Activated effector memory CD4-positive, alpha-beta T cell treated with anti-CD3 and anti-CD28 coated beads, Interleukin-2, amount 50 U/mL, for 16 hours (primary cell): Measurements from ENCODE around the gene ADCY4.

Experiments
- DNase-seq: peaks from one replicate; pipeline ENCODE4 v3.0.0-alpha.2; 2020

Gene ADCY4

DNA sequence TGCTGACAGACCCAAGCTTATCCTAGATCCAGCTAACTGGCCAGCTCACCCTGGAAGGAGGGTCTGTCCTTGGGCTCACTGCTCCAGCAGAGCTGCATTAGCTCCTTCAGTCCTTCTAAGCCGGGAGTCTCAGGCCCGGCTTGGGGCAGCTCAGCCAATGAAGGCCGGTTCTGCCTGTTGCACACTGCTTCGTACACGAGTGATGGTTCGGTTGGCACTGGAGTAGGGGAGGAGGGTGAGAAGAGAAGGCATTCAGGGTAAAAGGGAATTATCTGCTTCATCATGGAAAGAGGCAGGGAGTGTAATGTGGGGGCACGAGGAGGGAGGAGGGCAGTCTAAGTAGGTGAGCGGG is 2.9 kb upstream of the ADCY4 start:
- DNase-seq: no peak

DNA sequence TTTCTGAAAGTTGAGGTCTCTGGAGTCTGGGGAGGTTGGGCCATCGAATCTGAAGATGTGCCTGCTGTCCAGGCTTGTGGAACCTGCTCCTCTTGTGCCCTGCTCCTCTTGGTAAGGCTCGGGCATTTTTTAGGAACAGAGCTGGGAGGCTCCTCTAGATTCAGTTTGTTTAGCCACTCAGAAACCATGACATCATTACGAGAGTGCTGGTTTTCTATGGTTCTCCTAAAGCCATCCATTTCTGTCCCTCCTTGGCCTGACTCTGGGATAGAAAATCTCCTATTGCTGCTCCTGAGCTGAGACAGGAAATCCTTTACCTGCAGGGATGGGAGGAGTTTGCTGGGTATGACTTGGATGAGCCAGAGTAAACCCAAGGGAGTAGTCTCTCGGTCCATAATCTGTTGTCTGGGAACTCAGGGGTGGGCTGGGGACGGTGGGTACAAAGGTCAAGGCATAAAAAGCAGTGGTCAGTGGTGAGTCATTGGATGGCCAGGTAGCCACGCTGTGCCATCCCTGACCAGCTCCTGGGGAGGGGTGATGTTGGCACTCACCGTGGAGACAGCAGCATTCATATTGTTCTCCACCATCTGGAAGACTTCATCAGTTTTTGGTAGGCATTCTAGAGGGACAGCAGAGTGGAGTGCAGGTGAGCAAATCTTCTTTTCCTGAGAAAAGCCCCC is 2.4 kb upstream of the ADCY4 start:
- DNase-seq: no peak

DNA sequence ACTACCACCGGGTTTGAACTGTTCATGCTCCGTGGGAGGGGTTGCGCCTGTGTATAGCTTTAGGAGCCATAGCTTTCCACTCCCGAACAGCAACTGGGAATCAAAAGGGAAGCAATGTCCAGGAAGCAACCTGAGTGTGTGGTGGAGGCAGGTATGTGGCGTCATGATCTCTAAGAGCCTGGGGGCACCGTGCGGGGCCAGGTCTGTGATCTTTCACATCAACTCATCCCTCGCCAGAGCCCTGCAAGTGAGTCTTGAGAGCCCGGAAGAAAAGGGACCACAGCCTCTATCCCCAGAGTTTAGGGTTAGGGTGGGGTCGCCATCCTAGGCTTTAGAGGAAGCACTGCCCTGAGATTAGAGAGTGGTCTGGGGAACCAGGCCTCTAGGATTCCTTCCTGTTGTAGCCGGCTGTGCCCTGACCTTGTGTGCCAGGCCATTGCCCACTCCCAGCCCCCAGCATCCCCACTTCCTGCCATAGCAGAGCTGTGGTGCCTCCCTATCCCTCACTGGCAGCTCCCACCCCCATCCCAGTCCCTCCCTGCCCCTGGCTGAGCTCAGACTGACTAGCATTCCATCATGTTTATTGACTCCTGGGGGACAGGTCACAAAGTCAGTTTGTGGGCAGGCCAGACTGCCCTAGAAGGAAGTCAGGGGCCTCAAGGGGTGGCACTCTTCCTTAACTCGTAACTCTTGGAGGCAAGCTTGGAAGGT is 745 bp upstream of the ADCY4 start:
- no peak for DNase-seq

DNA sequence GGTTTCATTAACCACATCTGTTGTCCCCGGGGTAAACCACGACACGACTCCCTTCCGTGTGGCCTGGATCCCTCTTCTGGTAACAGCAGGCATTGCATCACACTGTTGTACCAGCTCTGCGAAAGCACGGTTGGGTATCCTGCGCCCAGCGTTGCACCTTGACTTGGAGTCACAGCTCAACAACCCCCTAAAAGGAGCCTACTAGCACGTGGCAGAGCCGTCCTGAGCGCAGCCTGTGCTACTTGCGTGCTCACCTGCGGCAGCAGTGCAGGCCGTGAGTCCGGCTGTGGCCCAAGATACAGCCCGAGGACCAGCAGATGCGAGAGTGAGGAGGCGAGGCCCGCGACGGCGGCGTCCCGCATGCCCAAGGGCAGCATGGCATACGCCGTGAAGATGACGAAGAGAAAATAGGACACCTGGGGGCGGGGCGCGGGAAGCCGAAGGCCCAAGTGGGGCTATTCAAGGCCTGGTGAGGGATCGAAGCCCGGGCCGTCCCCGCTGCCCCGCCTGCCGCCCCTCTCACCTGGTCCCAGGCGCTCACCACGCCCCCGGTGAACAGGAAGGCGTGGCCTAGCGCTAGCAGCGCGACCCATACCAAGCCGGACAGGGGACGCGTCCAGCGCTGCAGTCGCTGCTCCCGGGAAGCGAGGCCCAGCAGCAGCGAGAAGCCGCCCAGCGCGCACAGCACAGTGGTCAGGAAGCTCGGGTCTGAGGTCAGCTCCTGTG is 2.4 kb downstream of the ADCY4 start:
- DNase-seq: peak; percentile 92

DNA sequence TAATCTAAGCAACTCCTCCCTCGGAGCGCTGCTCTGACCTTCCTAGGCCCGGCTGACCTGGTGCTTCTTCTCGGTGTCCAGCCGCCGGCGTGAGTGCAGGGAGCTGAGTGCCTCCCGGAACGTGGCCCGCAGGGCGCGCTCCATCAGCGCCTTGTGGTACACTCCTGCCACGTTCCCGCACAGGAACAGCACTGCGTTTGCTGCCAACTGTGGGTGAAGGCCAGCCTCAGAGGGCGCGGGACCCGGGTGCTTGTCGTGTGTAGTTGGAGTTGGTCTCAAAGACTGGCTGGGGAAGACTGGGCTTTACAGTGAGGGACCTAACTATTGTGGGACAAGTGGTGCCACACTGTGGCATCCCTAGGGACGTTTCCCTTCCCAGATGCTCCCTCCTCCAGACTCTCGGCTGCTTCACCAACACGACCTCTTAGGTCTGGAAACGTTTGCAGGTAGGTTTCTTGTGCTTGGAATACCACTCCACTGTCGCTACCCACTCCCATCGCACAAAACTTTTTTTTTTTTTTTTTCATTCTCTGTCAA is 3.1 kb downstream of the ADCY4 start:
- DNase-seq: no peak

DNA sequence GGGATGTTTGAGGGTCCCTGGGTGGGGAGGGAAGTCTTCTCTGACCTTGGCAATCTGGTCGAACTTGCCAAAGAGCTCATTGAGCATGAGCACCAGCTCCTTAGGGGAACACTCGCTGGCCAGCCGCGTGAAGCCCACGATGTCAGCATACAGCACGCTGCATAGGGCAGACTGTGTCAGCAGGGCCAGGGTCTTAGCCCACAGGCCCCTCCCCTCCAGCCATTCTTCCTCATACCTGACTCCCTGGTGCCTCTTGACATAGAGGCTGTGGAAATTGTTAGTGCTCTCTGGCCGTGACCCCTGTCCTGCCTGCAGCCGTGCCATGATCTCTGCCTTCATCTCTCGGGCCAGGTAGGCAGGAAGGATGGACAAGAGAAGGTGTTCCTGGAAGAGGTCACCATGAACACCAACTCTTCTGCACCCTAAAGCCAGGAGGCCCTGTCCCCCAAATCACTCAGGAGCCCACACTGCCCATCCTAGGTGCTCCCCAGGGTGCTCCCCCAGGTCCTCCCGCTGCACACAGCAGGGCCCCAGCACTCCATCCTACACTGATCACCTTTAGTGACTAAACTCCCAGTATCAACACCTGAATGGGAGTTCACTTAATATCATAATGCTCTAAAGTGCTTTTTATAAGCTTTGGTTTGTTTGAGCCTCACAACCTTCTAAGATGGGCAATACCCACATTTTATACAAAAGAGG is 3.7 kb downstream of the ADCY4 start:
- no peak for DNase-seq

DNA sequence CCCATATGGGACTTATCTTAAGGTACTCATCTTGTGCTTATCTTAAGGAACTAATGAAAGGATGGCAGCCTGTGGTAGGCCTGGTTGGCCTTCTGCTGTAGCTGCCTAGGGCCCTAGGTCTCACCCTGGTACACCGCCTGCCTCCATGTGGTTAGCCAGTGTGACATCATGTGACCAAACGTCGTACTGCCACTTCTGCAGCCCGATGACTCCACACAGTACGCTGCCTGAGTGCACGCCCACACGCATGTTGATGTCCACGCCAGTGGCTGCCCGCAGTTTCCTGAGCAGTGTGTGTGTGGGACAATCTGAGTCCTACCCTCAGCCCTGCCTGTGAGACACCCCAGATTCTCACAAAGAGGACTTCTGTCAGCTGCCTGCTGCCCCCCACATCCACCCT is 5.1 kb downstream of the ADCY4 start:
- peak; percentile 80 for DNase-seq

DNA sequence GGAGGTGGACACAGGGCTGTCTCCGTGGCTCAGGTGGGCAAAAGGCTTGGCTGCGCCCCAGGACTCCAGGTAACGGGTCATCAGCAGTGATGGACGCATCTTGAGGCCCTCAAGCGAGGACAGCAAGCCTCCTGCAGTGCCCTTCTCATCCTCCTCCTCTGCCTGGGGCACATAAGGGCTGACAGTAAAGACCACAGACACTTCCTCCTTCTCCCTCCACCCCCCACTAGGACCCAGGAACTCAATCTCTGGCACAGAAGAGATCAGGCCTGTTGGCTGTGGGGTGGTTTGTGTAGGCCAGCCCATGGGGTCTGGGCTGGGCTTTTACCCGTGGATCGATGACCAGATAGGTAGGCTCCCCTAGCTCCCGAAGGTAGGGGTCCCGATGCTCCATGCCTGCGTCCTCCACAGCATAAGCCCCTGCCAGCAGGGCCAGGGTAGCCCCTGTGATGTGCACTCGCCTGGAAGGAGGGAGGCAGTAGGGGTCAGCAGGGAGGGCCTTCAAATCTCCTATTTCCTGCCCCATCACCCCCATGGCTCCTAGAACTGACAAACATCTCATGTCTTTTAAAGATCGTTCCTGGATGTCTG is 5.7 kb downstream of the ADCY4 start:
- DNase-seq: no peak

DNA sequence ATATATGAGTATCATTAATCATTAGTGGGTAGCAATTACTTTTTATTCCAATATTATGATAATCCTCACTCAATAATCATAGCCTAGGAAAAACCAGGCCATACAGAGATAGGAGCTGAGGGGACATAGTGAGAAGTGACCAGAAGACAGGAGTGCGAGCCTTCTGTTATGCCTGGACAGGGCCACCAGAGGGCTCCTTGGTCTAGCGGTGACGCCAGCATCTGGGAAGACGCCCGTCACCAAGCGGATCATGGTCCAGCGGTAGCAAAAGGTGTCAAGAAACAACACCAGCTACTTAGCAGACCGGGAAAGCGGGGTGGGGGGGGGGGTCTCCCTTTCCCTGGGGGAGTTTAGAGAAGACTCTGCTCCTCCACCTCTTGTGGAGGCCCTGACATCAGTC is 7.0 kb downstream of the ADCY4 start:
- DNase-seq: peak; percentile 69

DNA sequence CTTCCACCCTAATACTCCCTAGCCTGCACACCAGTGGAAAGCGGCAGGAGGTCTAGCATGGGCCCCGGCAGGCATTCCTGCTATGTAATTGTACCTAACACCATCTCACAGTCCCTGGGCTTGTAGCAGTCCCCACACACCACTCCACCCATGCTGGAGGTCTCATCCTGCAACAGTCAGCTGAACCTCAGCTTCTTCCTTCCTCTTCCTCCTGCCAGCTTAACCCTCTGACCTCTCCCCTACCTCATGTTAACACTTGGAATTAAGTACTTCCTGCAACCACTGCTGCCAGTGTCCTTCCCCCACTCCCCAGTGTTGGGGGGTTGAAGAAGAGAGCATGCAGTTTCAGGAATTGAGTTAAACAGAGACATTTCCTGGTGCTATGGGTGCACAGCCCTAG is 7.6 kb downstream of the ADCY4 start:
- no peak for DNase-seq

DNA sequence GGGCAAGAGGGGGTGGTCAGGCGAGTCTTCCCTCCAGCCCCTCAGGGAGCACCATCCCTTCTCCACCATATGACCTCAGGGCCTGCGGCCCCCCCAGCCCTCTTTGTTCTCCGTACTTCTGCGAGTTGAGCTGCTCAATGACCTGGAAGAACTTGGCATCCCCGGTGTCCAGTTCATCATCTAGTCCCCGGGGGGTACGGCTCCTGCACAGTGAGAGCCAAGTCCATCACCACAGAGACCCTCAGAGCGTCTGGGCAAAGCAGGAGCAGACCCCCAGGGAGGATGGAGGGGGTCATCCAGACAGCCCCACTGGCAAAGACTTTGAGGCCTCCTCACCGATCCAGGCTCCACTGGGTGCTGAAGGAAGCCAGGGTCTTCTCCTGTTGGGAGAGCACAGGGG is 8.9 kb downstream of the ADCY4 start:
- no peak for DNase-seq

DNA sequence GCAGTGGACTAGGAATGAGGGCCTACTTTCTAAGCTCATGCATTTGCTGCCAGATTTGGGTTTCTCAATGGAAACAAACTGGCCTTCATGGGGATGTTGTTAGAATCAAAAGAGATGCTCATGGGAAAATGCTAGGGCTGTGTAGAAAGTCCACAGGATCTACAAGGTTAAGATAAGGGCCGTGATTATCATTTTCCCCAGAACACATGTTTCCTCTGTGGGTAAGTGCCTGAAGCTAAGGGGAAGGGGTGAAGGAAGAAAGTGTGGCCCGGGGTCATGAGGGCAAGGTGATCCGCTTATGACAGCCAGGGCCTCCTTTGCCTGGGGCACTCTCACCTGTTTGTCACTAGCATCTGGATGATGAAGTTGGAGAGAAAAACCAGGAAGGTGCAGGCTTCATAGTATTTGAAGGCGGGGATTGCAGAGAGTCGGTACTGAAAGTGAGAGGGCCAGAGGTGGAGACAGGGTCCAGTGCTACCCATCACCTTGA is 9.8 kb downstream of the ADCY4 start:
- no peak for DNase-seq

DNA sequence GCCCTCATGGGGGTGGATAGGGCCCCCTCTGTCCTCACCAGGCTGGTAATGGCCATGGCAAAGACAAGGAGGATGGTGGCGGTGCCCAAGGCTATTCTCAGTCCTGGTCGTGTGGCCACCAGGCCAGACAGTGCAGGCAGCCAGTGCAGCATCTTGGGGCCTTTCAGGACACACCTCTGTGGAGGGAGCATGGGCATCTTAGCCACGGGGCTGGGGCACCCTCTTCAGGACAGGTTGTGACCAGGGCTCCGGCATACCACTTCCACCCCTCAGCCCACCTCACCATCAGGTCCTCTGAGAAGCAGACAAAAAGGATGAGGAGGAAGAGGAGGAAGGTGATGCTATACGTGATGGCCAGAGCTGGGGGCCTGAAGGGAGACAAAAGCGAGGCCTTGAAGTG is 10.8 kb downstream of the ADCY4 start:
- no peak for DNase-seq

DNA sequence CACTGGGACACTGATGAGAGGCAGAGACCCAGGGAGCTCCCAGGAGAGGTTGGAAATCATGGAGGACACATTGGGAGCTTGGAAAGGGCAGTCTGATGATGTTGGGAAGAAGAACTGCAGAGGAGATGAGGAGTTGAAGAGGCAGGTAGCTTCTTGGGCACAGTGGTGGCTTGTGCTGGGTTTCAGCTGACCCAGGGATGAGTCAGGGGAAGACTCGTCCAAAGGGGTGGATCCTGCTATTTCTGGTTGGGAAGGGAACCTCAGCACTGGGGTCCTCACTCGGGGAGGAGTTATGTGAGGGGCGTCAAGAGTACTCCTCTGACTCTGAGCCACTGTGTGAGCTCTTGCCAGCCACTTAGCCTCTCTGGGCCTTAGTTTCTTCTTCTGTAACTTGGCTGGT is 11.5 kb downstream of the ADCY4 start:
- no peak for DNase-seq

DNA sequence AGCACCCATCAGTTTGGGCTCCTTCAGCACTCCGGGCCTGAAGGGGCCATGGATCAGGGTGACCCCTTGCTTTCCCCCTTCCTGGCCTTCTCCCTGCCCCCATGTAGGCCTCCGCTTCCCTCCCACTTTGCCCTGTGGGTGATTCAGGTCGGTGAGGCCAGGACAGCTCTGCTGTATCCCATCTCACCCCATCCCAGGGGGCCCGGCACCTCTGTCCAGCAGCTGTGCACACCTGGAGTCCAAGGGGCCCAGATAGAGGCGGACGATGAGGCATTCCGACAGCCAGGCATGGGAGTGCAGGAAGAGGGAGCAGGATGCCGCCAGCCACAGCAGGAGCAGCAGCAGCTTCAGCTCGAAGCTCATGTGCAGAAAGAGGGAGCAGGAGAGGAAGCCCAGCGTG is 12.2 kb downstream of the ADCY4 start:
- no peak for DNase-seq

DNA sequence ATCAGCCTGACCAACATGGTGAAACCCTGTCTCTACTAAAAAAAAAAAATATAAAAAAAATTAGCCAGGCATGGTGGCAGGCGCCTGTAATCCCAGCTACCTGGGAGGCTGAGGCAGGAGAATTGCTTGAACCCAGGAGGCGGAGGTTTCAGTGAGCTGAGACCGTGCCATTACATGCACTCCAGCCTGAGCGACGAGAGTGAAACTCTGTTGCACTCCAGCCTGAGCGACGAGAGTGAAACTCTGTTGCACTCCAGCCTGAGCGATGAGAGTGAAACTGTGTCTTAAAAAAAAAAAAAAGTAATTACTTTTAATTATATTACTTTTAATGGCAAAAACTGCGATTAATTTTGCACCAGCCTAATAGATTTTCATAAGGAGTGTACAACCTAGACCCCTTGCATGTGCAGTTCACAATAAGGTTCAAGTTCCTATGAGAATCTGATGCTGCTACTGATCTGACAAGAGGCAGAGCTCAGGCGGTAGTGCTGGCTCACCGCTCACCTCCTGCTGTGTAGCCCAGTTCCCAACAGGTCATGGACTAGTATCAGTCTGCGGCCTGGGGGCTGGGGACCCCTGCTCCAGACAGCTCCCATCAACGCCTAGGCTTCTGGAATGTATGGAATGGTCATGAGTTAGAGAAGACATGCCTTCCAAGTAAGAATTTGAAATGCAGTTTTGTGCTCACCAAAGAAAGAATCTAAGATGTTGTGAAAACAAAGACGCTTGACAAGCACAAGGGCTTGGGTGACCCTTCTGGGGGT is 13.5 kb downstream of the ADCY4 start:
- DNase-seq: no peak

DNA sequence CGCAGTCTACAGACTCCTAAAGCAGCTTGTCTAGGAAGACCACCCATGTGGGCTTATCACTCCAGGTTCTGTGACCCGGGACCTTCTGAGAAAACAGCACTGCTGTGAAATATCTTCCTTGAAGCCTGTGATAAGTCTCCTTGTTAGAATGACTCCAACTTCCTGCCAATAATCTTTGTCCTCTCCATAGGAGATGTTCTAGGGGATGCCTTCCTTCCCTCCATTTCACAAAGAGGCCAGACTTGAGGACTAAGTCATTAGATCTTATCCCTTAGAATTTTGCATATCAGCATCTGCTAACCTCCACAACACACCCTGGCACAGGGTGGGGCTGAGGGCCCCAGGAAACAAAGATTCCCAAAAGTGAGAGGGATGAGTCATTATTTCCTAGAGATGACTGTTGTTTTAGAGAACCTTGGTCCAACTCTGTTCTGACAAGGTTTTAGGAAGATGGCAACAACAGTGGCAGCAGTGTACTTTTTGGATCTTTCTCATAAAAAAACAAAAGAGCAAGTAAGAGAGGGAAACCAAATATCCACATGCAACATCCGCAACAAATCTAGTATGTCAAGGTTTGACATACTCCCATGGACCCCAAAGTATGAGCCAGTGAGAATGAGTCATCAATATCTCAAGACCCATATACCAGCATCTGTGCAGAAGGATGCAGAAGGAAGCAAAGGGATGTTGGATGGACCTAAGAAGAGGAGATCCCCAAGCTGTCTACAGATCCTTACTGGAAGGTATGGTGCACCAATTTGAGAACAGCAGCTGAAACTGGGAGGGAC is 17.5 kb downstream of the ADCY4 start:
- no peak for DNase-seq

DNA sequence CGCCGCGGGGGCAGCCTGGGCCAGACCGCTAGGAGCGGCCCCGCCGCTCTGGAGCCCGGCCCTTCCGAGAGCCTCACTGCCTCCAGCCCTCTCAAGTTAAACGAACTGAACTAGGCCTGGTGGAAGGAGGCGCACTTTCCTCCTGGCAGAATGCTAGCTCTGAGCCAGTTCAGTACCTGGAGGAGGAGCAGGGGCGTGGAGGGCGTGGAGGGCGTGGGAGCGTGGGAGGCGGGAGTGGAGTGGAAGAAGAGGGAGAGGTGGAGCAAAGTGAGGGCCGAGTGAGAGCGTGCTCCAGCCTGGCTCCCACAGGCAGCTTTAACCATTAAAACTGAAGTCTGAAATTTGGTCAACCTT is 18.3 kb downstream of the ADCY4 start:
- no peak for DNase-seq

DNA sequence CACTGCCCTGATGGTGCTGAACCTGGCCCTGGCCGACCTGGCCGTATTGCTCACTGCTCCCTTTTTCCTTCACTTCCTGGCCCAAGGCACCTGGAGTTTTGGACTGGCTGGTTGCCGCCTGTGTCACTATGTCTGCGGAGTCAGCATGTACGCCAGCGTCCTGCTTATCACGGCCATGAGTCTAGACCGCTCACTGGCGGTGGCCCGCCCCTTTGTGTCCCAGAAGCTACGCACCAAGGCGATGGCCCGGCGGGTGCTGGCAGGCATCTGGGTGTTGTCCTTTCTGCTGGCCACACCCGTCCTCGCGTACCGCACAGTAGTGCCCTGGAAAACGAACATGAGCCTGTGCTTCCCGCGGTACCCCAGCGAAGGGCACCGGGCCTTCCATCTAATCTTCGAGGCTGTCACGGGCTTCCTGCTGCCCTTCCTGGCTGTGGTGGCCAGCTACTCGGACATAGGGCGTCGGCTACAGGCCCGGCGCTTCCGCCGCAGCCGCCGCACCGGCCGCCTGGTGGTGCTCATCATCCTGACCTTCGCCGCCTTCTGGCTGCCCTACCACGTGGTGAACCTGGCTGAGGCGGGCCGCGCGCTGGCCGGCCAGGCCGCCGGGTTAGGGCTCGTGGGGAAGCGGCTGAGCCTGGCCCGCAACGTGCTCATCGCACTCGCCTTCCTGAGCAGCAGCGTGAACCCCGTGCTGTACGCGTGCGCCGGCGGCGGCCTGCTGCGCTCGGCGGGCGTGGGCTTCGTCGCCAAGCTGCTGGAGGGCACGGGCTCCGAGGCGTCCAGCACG is 18.9 kb downstream of the ADCY4 start:
- no peak for DNase-seq

DNA sequence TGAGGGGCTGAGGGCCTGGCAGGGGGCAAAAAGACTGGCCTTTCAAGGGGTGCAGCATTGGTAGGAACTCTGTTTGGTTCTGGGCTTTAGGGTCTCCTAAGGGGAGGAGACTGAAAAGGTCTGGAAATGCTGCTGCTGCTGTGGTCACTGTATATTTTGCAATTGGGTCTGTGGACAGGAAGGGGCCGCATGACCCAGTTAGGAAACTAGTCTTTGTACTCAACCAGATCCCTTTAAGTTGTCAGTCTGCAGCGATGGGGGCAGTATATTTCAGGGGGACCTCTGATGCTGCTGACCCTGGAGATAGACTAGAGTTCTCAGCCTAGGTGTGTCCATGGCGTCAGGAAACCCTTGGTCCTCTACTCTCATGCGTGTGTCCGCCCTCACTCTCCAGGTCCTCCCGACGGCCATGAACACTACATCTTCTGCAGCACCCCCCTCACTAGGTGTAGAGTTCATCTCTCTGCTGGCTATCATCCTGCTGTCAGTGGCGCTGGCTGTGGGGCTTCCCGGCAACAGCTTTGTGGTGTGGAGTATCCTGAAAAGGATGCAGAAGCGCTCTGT is 19.5 kb downstream of the ADCY4 start:
- DNase-seq: no peak
